ENCODE results near the gene FOXP4.

FOXP4 gene

DNA sequence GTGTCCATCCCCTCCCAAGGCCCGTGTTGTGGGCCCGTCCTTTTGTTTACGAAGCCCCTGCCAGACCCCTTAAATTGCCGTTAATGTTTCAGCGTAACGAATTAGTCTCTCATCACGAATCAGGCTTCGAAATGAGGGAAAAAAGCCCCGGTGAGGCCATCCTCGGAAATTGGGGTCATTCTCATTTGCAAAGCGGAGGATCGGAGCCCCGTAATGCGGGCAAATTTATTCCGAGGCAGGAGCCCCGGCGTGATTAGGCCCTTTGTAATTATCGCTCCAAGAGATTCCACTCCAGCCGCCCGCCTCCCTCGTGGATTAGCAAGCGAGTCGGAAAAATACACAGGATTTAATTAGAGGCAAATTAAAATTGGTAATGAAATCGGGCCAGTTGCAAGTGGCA lies 47.2 kb downstream of the FOXP4 start:
- H3K27me3 ChIP-seq: no peaks in the 10 kb centered on the region
- H3K9me3 ChIP-seq: no peaks in the 10 kb centered on the region
- no peak for DNase-seq
- no peak overlapping the region for H3K27ac ChIP-seq
- TF ChIP-seq, protein P1, sequence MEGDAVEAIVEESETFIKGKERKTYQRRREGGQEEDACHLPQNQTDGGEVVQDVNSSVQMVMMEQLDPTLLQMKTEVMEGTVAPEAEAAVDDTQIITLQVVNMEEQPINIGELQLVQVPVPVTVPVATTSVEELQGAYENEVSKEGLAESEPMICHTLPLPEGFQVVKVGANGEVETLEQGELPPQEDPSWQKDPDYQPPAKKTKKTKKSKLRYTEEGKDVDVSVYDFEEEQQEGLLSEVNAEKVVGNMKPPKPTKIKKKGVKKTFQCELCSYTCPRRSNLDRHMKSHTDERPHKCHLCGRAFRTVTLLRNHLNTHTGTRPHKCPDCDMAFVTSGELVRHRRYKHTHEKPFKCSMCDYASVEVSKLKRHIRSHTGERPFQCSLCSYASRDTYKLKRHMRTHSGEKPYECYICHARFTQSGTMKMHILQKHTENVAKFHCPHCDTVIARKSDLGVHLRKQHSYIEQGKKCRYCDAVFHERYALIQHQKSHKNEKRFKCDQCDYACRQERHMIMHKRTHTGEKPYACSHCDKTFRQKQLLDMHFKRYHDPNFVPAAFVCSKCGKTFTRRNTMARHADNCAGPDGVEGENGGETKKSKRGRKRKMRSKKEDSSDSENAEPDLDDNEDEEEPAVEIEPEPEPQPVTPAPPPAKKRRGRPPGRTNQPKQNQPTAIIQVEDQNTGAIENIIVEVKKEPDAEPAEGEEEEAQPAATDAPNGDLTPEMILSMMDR (IDR thresholded peaks at IDR 0.05): no peak
- H3K36me3 ChIP-seq: peaks cover 46 to 92% (median 69%) of the 10 kb centered on the region in 3 donors
- intact Hi-C loops (cut with DNase I; ENCODE audit: low total_unique reads): loop anchor here (5.0 kb wide), 3 partner anchors 46 to 226 kb away; partner anchors contain the start of gene FOXP4
- no peaks in the 10 kb centered on the region for H3K4me1 ChIP-seq
- H3K4me3 ChIP-seq: no peak overlapping the region

DNA sequence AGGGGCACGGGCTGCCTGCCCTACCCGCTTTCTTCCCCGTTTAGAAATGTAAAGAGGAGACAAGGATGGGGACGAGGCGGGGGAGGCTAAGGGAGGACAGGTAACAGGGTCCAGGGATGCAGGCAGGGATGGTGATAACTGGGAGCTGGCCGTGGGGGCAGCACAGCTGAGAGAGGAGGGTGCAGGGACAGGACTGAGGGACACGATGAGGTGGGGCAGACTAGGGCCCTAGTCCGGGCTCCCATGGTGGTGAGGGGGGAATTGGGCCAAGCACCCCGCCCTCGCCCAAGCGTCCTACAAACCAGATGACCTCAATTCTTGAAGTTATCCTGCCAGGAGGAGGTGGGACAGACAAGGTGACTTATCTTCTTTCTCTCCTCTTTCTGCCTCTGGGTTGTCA lies 47.7 kb downstream of the FOXP4 start:
- H3K36me3 ChIP-seq: peaks cover 46 to 92% (median 69%) of the 10 kb centered on the region in 3 donors
- H3K4me1 ChIP-seq: no peaks in the 10 kb centered on the region
- no peaks in the 10 kb centered on the region for H3K27me3 ChIP-seq
- no peaks in the 10 kb centered on the region for H3K9me3 ChIP-seq
- TF ChIP-seq, protein P1 (IDR thresholded peaks at IDR 0.05): no peak
- H3K4me3 ChIP-seq: no peak overlapping the region
- no peak for DNase-seq
- no peak overlapping the region for H3K27ac ChIP-seq
- intact Hi-C loops (cut with DNase I; ENCODE audit: low total_unique reads): loop anchor here (5.0 kb wide), 3 partner anchors 47 to 227 kb away; partner anchors contain the start of gene FOXP4

DNA sequence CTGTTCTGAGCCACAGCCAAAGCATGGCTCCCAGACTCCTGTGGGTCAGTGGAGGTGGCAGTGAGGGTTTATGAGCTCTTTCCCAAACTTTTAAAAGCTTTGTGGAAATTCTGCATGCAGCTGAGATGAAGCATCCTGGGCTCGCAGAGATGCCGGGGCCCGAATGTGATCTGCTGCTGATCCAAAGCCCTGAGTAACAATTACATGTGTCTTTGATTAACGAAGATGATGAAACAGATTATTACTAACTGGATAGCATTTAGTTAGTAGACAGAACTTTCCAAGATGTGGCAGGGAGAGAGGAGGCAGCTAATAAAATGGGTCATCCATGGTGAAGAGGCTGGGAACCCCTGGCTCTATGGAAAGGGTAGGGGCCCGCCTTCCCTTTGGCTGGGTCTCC lies 48.1 kb downstream of the FOXP4 start:
- no peaks in the 10 kb centered on the region for H3K27me3 ChIP-seq
- TF ChIP-seq, protein P1 (IDR thresholded peaks at IDR 0.05): no peak
- H3K36me3 ChIP-seq: peaks cover 49 to 92% (median 69%) of the 10 kb centered on the region in 3 donors
- intact Hi-C loops (cut with DNase I; ENCODE audit: low total_unique reads): loop anchor here (5.0 kb wide), 3 partner anchors 47 to 227 kb away; partner anchors contain the start of gene FOXP4
- no peaks in the 10 kb centered on the region for H3K9me3 ChIP-seq
- H3K4me1 ChIP-seq: no peaks in the 10 kb centered on the region
- no peak overlapping the region for H3K27ac ChIP-seq
- DNase-seq: no peak
- H3K4me3 ChIP-seq: no peak overlapping the region

DNA sequence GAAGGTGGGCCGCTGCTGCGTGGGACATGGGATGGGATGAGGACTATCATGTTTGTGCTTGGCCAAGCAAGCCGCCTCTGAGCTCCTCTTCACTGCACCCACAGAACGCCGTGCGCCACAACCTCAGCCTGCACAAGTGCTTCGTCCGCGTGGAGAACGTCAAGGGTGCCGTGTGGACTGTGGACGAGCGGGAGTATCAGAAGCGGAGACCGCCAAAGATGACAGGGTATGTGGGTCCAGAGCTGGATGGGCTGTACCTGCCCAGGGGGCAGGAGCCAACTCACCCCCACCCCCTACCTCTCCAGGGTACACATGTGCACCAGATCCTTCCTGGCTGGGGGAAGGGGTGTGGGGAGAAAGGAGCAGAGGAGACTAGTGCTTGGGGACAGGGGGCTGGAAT lies 48.6 kb downstream of the FOXP4 start:
- DNase-seq: no peak
- H3K9me3 ChIP-seq: no peaks in the 10 kb centered on the region
- intact Hi-C loops (cut with DNase I; ENCODE audit: low total_unique reads): loop anchor here (5.0 kb wide), 3 partner anchors 47 to 227 kb away; partner anchors contain the start of gene FOXP4
- no peak overlapping the region for H3K4me3 ChIP-seq
- H3K27ac ChIP-seq: no peak overlapping the region
- peaks cover 51 to 92% (median 72%) of the 10 kb centered on the region in 3 donors for H3K36me3 ChIP-seq
- TF ChIP-seq, protein P1 (IDR thresholded peaks at IDR 0.05): no peak
- H3K27me3 ChIP-seq: no peaks in the 10 kb centered on the region
- H3K4me1 ChIP-seq: no peaks in the 10 kb centered on the region

DNA sequence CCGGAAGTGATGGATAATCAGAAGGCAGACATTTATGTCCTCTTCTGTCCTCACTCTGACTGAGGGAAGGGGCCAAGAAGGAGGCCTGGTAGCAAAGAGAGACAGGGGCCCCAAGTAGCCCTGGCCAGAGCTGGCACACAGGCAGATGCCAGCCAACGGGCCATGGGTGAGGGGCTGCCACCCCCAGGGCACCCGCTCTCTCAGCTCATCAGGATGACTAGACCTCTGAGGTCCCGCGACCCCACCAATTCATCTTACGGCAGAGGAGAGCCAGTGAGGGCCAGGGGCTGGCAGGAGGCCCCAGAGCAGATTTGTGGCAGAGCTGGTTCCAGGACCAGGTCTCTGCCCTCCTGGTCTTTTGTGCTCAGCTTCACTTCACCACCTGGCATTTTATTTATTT lies 49.0 kb downstream of the FOXP4 start:
- DNase-seq: no peak
- H3K27ac ChIP-seq: no peak overlapping the region
- H3K27me3 ChIP-seq: no peaks in the 10 kb centered on the region
- no peaks in the 10 kb centered on the region for H3K4me1 ChIP-seq
- TF ChIP-seq, protein P1 (IDR thresholded peaks at IDR 0.05): no peak
- H3K4me3 ChIP-seq: no peak overlapping the region
- H3K9me3 ChIP-seq: no peaks in the 10 kb centered on the region
- peaks cover 51 to 92% (median 76%) of the 10 kb centered on the region in 3 donors for H3K36me3 ChIP-seq
- intact Hi-C loops (cut with DNase I; ENCODE audit: low total_unique reads): no loop called here
